Neural progenitor cell (in vitro differentiated cells): ENCODE measurements around the gene FXYD5.

Experiments used
- CTCF ChIP-seq: fragments of 200-600 bp; sonication (generic); IDR thresholded peaks from 2 replicates; pipeline ENCODE4 v1.5.1; 2017; ENCODE audit warnings: antibody characterized with exemption, mild to moderate bottlenecking
- EZH2 ChIP-seq: fragments of 200-600 bp; sonication (generic); IDR thresholded peaks from 2 replicates; pipeline ENCODE4 v1.6.1; 2017; ENCODE audit warnings: antibody characterized with exemption, mild to moderate bottlenecking, moderate library complexity
- EZH2phosphoT487 ChIP-seq: fragments of 200-600 bp; sonication (generic); IDR thresholded peaks from 2 replicates; pipeline ENCODE4 v1.6.1; 2017; ENCODE audit warnings: antibody characterized with exemption

- TF ChIP-seq CTCF (no peak), EZH2phosphoT487 (no peak), EZH2 (no peak)
Measured at GRCh38 chr19:35208121-35208520, 53.6 kb downstream of the FXYD5 start.
